SK-N-SH treated with all-trans-retinoic acid at 6 μM for 48 hours (cell line): ENCODE data around the gene SOHLH2.

Source experiments
- ATAC-seq: fragments of 200-7000 bp; cut with Tn5 transposase; 3 replicates; pipeline ENCODE4 v1.9.1; 2020; ENCODE audit warnings: mild to moderate bottlenecking, moderate library complexity
- ARNTL ChIP-seq: fragments of 450-650 bp; formaldehyde crosslinking; IDR thresholded peaks from 2 replicates; pipeline ENCODE4 v1.5.0; 2020; ENCODE audit warnings: low read depth, mild to moderate bottlenecking, moderate library complexity, borderline replicate concordance
- BACH2 ChIP-seq: fragments of 250-450 bp; sonication (Bioruptor Pico); IDR thresholded peaks from 2 replicates; pipeline ENCODE4 v1.9.0; 2021; ENCODE audit warnings: mild to moderate bottlenecking, borderline replicate concordance
- CREB5 ChIP-seq: fragments of 250-450 bp; sonication (Bioruptor Pico); IDR thresholded peaks from 2 replicates; pipeline ENCODE4 v1.5.1; 2020; ENCODE audit warnings: low read depth, mild to moderate bottlenecking, moderate library complexity
- CSDC2 ChIP-seq: fragments of 250-450 bp; sonication (Bioruptor Pico); IDR thresholded peaks from 2 replicates; pipeline ENCODE4 v1.5.0; 2020; ENCODE audit warnings: mild to moderate bottlenecking, moderate library complexity
- ESRRG ChIP-seq: fragments of 250-450 bp; sonication (Bioruptor Pico); IDR thresholded peaks from 2 replicates; pipeline ENCODE4 v1.6.1; 2021; ENCODE audit warnings: mild to moderate bottlenecking
- ISL1 ChIP-seq: fragments of 250-450 bp; sonication (Bioruptor Pico); IDR thresholded peaks from 2 replicates; pipeline ENCODE4 v2.1.2; 2022; ENCODE audit warnings: mild to moderate bottlenecking, moderate library complexity
- OSR1 ChIP-seq: fragments of 250-450 bp; sonication (Bioruptor Pico); IDR thresholded peaks from 2 replicates; pipeline ENCODE4 v1.8.0; 2022; ENCODE audit warnings: moderate library complexity, mild to moderate bottlenecking, inconsistent platforms
- PATZ1 ChIP-seq: fragments of 250-450 bp; sonication (Bioruptor Pico); IDR thresholded peaks from 2 replicates; pipeline ENCODE4 v1.8.0; 2020; ENCODE audit warnings: mild to moderate bottlenecking, moderate library complexity, borderline replicate concordance
- POU6F1 ChIP-seq: fragments of 250-450 bp; sonication (Bioruptor Pico); IDR thresholded peaks from 2 replicates; pipeline ENCODE4 v1.8.0; 2021; ENCODE audit warnings: low read depth, mild to moderate bottlenecking, moderate library complexity, borderline replicate concordance
- RARB ChIP-seq: fragments of 250-450 bp; sonication (Bioruptor Pico); IDR thresholded peaks from 2 replicates; pipeline ENCODE4 v1.8.0; 2021; ENCODE audit warnings: mild to moderate bottlenecking, moderate library complexity
- SNAI2 ChIP-seq: fragments of 250-450 bp; sonication (Bioruptor Pico); IDR thresholded peaks from 2 replicates; pipeline ENCODE4 v1.5.0; 2020; ENCODE audit warnings: mild to moderate bottlenecking, moderate library complexity
- TCF4 ChIP-seq: fragments of 250-450 bp; sonication (Bioruptor Pico); IDR thresholded peaks from 2 replicates; pipeline ENCODE4 v1.8.0; 2021; ENCODE audit warnings: mild to moderate bottlenecking, moderate library complexity, borderline replicate concordance
- TOX ChIP-seq: fragments of 250-450 bp; sonication (Bioruptor Pico); IDR thresholded peaks from 2 replicates; pipeline ENCODE4 v1.8.0; 2021; ENCODE audit warnings: mild to moderate bottlenecking, moderate library complexity, borderline replicate concordance
- ZC3H10 ChIP-seq: fragments of 250-450 bp; sonication (Bioruptor Pico); IDR thresholded peaks from 2 replicates; pipeline ENCODE4 v1.5.1; 2021; ENCODE audit warnings: mild to moderate bottlenecking, moderate library complexity
- ZFP3 ChIP-seq: fragments of 250-450 bp; sonication (Bioruptor Pico); IDR thresholded peaks from 2 replicates; pipeline ENCODE4 v1.5.0; 2020; ENCODE audit warnings: mild to moderate bottlenecking, moderate library complexity
- ZFP30 ChIP-seq: fragments of 450-650 bp; formaldehyde crosslinking; IDR thresholded peaks from 2 replicates; pipeline ENCODE4 v1.5.0; 2022; ENCODE audit warnings: mild to moderate bottlenecking, moderate library complexity
- ZNF565 ChIP-seq: fragments of 450-650 bp; formaldehyde crosslinking; conservative IDR thresholded peaks from 2 replicates; pipeline ENCODE4 v1.5.0; 2020; ENCODE audit warnings: low read depth, mild to moderate bottlenecking, moderate library complexity
- ZNF70 ChIP-seq: fragments of 450-650 bp; formaldehyde crosslinking; IDR thresholded peaks from 2 replicates; pipeline ENCODE4 v1.5.0; 2020; ENCODE audit warnings: mild to moderate bottlenecking, moderate library complexity
- ZNF8 ChIP-seq: fragments of 450-650 bp; formaldehyde crosslinking; IDR thresholded peaks from 2 replicates; pipeline ENCODE4 v1.5.0; 2020; ENCODE audit warnings: mild to moderate bottlenecking, moderate library complexity

Gene SOHLH2

GRCh38 chr13:36261011-36261410 is 46.7 kb upstream of the SOHLH2 start:
- TF ChIP-seq ZFP30 (CRISPR knock-in tag) (no peak), CSDC2 (CRISPR knock-in tag) (no peak), OSR1 (no peak), ZNF565 (no peak), ZC3H10 (no peak), BACH2 (CRISPR knock-in tag) (no peak), POU6F1 (CRISPR knock-in tag) (no peak), ZNF8 (CRISPR knock-in tag) (no peak), CREB5 (CRISPR knock-in tag) (no peak), TCF4 (no peak), TOX (CRISPR knock-in tag) (no peak), ESRRG (CRISPR knock-in tag) (no peak), RARB (CRISPR knock-in tag) (no peak), ARNTL (no peak)
- ATAC-seq: no peak

GRCh38 chr13:36259361-36260137 is 45.2 kb upstream of the SOHLH2 start:
- TF ChIP-seq RARB (CRISPR knock-in tag) (no peak), ZFP3 (no peak), BACH2 (CRISPR knock-in tag) (no peak), TCF4 (no peak), ZNF8 (CRISPR knock-in tag) (no peak), CSDC2 (CRISPR knock-in tag) (no peak), ZC3H10 (no peak), CREB5 (CRISPR knock-in tag) (no peak), POU6F1 (CRISPR knock-in tag) (no peak), ARNTL (no peak), ZNF70 (no peak), SNAI2 (CRISPR knock-in tag) (no peak), PATZ1 (no peak), ISL1 (CRISPR knock-in tag) (no peak), ZFP30 (CRISPR knock-in tag) (no peak), ESRRG (CRISPR knock-in tag) (no peak), OSR1 (no peak), TOX (CRISPR knock-in tag) (no peak)
- ATAC-seq: no peak

GRCh38 chr13:36258831-36259230 is 44.5 kb upstream of the SOHLH2 start:
- no peak for ATAC-seq
- TF ChIP-seq ZNF8 (CRISPR knock-in tag) (no peak), TOX (CRISPR knock-in tag) (no peak)

- ATAC-seq: 0 out of 3 replicates have a peak, but pooled peaks have one; percentile 32
- TF ChIP-seq CREB5 (CRISPR knock-in tag): no peak
- no peak for TF ChIP-seq ZNF565
- no peak for TF ChIP-seq TCF4
- no peak for TF ChIP-seq SNAI2 (CRISPR knock-in tag)
- TF ChIP-seq BACH2 (CRISPR knock-in tag): no peak
- no peak for TF ChIP-seq ESRRG (CRISPR knock-in tag)
- no peak for TF ChIP-seq CSDC2 (CRISPR knock-in tag)
- no peak for TF ChIP-seq ISL1 (CRISPR knock-in tag)
- TF ChIP-seq POU6F1 (CRISPR knock-in tag): no peak
- TF ChIP-seq ZFP3: no peak
- no peak for TF ChIP-seq RARB (CRISPR knock-in tag)
- no peak for TF ChIP-seq ZNF8 (CRISPR knock-in tag)
- TF ChIP-seq TOX (CRISPR knock-in tag): no peak
Measured at GRCh38 chr13:36251526-36251925, 37.2 kb upstream of the SOHLH2 start.
